OCI-LY3 (cell line): ENCODE results near the gene PAXIP1.
"Not testable (repeated sequence)": the region's sequence is repeated elsewhere in the genome, so short reads cannot be mapped to it uniquely, and the experiment has no call there.

Experiments
- H2AFZ ChIP-seq: fragments of 200-600, 300-600 bp; shearing (Covaris generic); 2 replicates; pipeline ENCODE4 v1.6.0; 2014; ENCODE audit warnings: antibody characterized with exemption, low read depth, low read length
- H3K27ac ChIP-seq: fragments of 200-600, 300-600 bp; sonication (generic); 2 replicates; pipeline ENCODE4 v1.5.1; 2014; ENCODE audit warnings: mild to moderate bottlenecking, low read length, moderate library complexity, mixed read lengths
- H3K27me3 ChIP-seq: fragments of 200-600, 300-600 bp; sonication (generic); 2 replicates; pipeline ENCODE4 v1.6.1; 2014; ENCODE audit warnings: low read depth, low read length, mixed read lengths
- H3K36me3 ChIP-seq: fragments of 200-600, 300-600 bp; sonication (generic); replicated peaks from 2 replicates; pipeline ENCODE3; 2014; ENCODE audit warnings: low read depth, low read length, mixed read lengths
- H3K4me1 ChIP-seq: fragments of 300-600, 200-600 bp; sonication (generic); 2 replicates; pipeline ENCODE4 v1.6.1; 2014; ENCODE audit warnings: low read length, mixed read lengths
- H3K4me2 ChIP-seq: fragments of 200-600, 300-600 bp; sonication (generic); 2 replicates; pipeline ENCODE4 v1.6.1; 2014; ENCODE audit warnings: low read length, mixed read lengths
- H3K4me3 ChIP-seq: fragments of 300-600, 200-600 bp; sonication (generic); 2 replicates; pipeline ENCODE4 v1.5.1; 2014; ENCODE audit warnings: antibody characterized with exemption, mild to moderate bottlenecking, low read length, moderate library complexity
- H3K79me2 ChIP-seq: fragments of 300-600, 200-600 bp; shearing (Covaris generic); 2 replicates; pipeline ENCODE4 v1.6.1; 2014; ENCODE audit warnings: mild to moderate bottlenecking, low read length, mixed read lengths
- H3K9ac ChIP-seq: fragments of 300-600, 200-600 bp; shearing (Covaris generic); 2 replicates; pipeline ENCODE4 v1.6.0; 2014; ENCODE audit warnings: mild to moderate bottlenecking, low read length, moderate library complexity
- H3K9me3 ChIP-seq: fragments of 200-600, 300-600 bp; shearing (Covaris generic); 2 replicates; pipeline ENCODE4 v1.6.1; 2014; ENCODE audit warnings: low read length, mixed read lengths; ENCODE audit not compliant: insufficient read depth
- H4K20me1 ChIP-seq: fragments of 200-600, 300-600 bp; sonication (generic); 2 replicates; pipeline ENCODE4 v1.6.1; 2016; ENCODE audit warnings: low read length, mixed read lengths; ENCODE audit not compliant: insufficient read depth
- EZH2phosphoT487 ChIP-seq: fragments of 200-600 bp; shearing (Covaris generic); IDR thresholded peaks from 2 replicates; pipeline ENCODE4 v1.6.1; 2018; ENCODE audit warnings: antibody characterized with exemption, mixed run types, low read depth
- TF ChIP-seq, protein P1 (sequence below): fragments of 200-600, 300-600 bp; sonication (generic); IDR thresholded peaks from 2 replicates; pipeline ENCODE4 v1.5.1; 2014; ENCODE audit warnings: antibody characterized with exemption, low read length, low read depth

PAXIP1 gene

DNA sequence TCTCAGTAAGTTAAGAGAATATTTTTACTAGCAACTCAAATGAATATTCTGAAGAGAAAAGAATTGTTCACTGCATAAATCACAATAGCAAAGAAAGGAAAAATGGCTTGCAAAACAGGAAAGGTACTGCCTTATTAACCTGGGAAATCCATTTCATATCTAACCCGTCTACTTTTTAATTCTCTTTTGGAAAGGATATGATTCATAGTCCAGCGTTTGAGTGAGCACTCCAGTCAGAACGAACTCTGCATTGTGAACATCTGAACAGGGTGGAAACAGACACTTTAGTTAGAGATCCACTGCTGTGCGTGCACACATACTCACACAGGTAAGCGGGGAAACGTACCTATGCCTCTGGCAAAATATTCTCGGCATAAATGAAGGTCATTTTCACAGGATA is 56.8 kb downstream of the PAXIP1 start:
- H3K4me3 ChIP-seq, result no peak overlapping the region
- H3K27ac ChIP-seq, result no peak overlapping the region
- no peak overlapping the region for H3K4me2 ChIP-seq
- no peak overlapping the region for H3K9ac ChIP-seq
- TF ChIP-seq EZH2phosphoT487, result no peak
- TF ChIP-seq, protein P1, sequence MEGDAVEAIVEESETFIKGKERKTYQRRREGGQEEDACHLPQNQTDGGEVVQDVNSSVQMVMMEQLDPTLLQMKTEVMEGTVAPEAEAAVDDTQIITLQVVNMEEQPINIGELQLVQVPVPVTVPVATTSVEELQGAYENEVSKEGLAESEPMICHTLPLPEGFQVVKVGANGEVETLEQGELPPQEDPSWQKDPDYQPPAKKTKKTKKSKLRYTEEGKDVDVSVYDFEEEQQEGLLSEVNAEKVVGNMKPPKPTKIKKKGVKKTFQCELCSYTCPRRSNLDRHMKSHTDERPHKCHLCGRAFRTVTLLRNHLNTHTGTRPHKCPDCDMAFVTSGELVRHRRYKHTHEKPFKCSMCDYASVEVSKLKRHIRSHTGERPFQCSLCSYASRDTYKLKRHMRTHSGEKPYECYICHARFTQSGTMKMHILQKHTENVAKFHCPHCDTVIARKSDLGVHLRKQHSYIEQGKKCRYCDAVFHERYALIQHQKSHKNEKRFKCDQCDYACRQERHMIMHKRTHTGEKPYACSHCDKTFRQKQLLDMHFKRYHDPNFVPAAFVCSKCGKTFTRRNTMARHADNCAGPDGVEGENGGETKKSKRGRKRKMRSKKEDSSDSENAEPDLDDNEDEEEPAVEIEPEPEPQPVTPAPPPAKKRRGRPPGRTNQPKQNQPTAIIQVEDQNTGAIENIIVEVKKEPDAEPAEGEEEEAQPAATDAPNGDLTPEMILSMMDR, result no peak
- H3K9me3 ChIP-seq, result no peaks in the 10 kb centered on the region
- peaks cover 80% of the 10 kb centered on the region for H3K36me3 ChIP-seq
- no peaks in the 10 kb centered on the region for H3K4me1 ChIP-seq
- H4K20me1 ChIP-seq, result no peaks in the 10 kb centered on the region
- no peak overlapping the region for H2AFZ ChIP-seq
- H3K27me3 ChIP-seq, result no peaks in the 10 kb centered on the region
- H3K79me2 ChIP-seq, result no peaks in the 10 kb centered on the region

DNA sequence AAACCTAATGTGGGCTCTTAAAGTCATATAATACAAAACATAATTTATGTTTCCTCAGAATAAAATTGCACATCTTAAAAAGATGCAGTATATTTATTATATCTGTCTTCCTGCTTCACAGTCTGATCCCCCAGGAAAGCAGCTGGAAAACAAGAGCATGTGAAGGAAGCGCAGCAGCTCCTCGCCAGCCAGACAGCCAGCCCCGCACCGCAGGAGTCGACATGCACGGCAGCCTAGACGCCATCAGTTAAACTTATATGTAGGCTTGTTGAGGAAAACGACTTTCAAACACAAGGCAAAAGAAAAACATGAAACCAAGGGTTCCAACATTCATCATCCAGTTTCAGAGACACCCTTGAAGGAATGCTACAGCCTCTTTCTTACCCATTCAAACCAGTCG is 59.0 kb downstream of the PAXIP1 start:
- H3K4me1 ChIP-seq, result no peaks in the 10 kb centered on the region
- H3K36me3 ChIP-seq, result peaks cover 82% of the 10 kb centered on the region
- no peak overlapping the region for H3K4me3 ChIP-seq
- no peak overlapping the region for H3K27ac ChIP-seq
- H3K79me2 ChIP-seq, result no peaks in the 10 kb centered on the region
- H3K27me3 ChIP-seq, result no peaks in the 10 kb centered on the region
- no peaks in the 10 kb centered on the region for H3K9me3 ChIP-seq
- H4K20me1 ChIP-seq, result no peaks in the 10 kb centered on the region
- no peak overlapping the region for H3K9ac ChIP-seq
- no peak for TF ChIP-seq EZH2phosphoT487
- TF ChIP-seq, protein P1, result no peak
- no peak overlapping the region for H3K4me2 ChIP-seq
- H2AFZ ChIP-seq, result no peak overlapping the region

DNA sequence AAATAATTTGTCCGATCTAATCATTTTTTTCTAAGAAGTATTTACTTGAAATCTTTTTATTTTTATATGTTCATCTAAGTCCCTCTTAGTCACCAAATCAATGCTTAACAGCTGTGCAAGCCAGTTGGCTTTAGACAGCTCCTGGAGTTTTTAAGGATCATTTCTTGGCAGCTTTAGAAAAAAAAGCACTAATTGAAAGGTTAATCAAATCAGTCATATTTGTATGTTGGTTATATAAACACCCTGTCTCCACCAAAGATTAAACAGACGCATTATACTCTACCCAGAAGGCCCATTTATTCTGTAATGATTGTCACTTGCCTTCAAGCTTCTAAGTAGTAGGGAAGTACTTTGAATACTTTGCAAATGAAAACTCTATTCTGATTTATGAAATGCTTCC is 60.2 kb downstream of the PAXIP1 start:
- H3K4me3 ChIP-seq, result no peak overlapping the region
- no peaks in the 10 kb centered on the region for H3K79me2 ChIP-seq
- no peak overlapping the region for H3K9ac ChIP-seq
- H3K36me3 ChIP-seq, result peaks cover 85% of the 10 kb centered on the region
- no peak overlapping the region for H2AFZ ChIP-seq
- TF ChIP-seq, protein P1, result no peak
- TF ChIP-seq EZH2phosphoT487, result no peak
- H3K27me3 ChIP-seq, result no peaks in the 10 kb centered on the region
- H4K20me1 ChIP-seq, result no peaks in the 10 kb centered on the region
- H3K9me3 ChIP-seq, result no peaks in the 10 kb centered on the region
- H3K27ac ChIP-seq, result no peak overlapping the region
- H3K4me1 ChIP-seq, result no peaks in the 10 kb centered on the region
- H3K4me2 ChIP-seq, result no peak overlapping the region

DNA sequence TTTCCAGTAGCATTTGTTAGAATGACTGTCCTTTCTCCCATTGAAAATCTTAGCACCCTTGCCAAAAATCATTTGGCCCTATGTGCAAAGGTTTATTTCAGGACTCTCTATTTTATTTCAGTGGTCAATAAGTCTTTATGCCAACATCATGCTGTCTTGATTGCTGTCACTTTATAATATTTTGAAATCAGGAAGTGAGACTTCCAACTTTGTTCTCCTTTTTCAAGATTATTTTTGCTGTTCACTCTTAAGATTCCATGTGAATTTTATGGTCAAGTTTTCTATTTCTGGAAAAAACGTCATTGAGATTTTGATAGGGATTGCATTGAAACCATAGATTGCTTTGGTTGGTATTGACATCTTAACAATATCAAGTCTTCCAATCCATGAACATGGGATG is 65.1 kb downstream of the PAXIP1 start:
- Histone ChIP-seq H3K9ac (no peak overlapping the region), H3K27ac (no peak overlapping the region), H4K20me1 (no peaks in the 10 kb centered on the region), H3K4me1 (no peaks in the 10 kb centered on the region), H3K27me3 (no peaks in the 10 kb centered on the region), H3K4me3 (no peak overlapping the region), H2AFZ (no peak overlapping the region), H3K4me2 (no peak overlapping the region), H3K9me3 (peaks cover 17% of the 10 kb centered on the region), H3K36me3 (peaks cover 71% of the 10 kb centered on the region), H3K79me2 (no peaks in the 10 kb centered on the region)
- TF ChIP-seq, protein P1, result no peak
- no peak for TF ChIP-seq EZH2phosphoT487

DNA sequence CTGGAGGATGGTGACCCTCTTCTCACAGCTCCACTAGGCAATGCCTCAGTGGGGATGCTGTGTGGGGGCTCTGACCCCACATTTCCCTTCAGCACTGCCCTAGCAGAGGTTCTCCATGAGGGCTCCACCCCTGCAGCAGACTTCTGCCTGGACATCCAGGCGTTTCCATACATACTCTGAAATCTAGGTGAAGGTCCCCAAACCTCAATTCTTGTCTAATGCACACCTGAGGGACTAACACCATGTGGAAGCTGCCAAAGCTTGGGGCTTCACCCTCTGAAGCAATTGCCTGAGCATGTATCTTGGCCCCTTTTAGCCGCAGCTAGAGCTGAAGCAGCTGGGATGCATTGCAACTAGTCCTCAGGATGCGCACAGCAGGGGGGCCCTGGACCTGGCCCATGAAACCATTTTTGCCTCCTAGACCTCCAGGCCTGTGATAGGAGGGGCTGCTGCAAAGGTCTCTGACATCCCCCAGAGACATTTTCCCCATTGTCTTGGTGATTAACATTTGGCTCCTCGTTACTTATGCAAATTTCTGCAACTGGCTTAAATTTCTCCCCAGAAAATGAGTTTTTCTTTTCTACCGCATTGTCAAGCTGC is 68.5 kb downstream of the PAXIP1 start:
- H3K9ac ChIP-seq, H3K4me2 ChIP-seq, H3K27me3 ChIP-seq, H2AFZ ChIP-seq, H3K4me1 ChIP-seq, H4K20me1 ChIP-seq, H3K27ac ChIP-seq, H3K79me2 ChIP-seq, H3K4me3 ChIP-seq: not testable (repeated sequence)
- H3K9me3 ChIP-seq, result peaks cover 20% of the 10 kb centered on the region
- H3K36me3 ChIP-seq, result peaks cover 59% of the 10 kb centered on the region
